Central memory CD8-positive, alpha-beta T cell (primary cell): ENCODE results near the gene KRT5.

Experiments used
- ATAC-seq: fragments of 150-1000 bp; cut with Tn5 transposase; replicated peaks from 2 replicates; pipeline ENCODE4 v1.10.0; 2022; ENCODE audit warnings: mild to moderate bottlenecking, moderate FRiP score, moderate number of reproducible peaks; ENCODE audit not compliant: poor library complexity, severe bottlenecking; ENCODE audit errors: extremely low read depth
- DNase-seq, 2 donors: peaks; one replicate each; pipeline ENCODE4 v3.0.0; 2021; ENCODE audit warnings: low spot score in 2 of 2
- H3K27ac Mint-ChIP-seq: one replicate; pipeline ENCODE4 v1.8.0; 2022; ENCODE audit warnings: low read depth, mild to moderate bottlenecking, moderate library complexity, mixed read lengths
- H3K27me3 Mint-ChIP-seq: one replicate; pipeline ENCODE4 v1.8.0; 2022; ENCODE audit warnings: mixed read lengths
- H3K36me3 Mint-ChIP-seq: one replicate; pipeline ENCODE4 v1.8.0; 2022; ENCODE audit warnings: mild to moderate bottlenecking, moderate library complexity, mixed read lengths; ENCODE audit not compliant: insufficient read depth
- H3K4me1 Mint-ChIP-seq: one replicate; pipeline ENCODE4 v1.8.0; 2022; ENCODE audit warnings: mixed read lengths
- H3K4me3 Mint-ChIP-seq: one replicate; pipeline ENCODE4 v1.8.0; 2022; ENCODE audit warnings: mild to moderate bottlenecking, moderate library complexity, mixed read lengths
- H3K9me3 Mint-ChIP-seq: one replicate; pipeline ENCODE4 v1.8.0; 2022; ENCODE audit warnings: mixed read lengths

The KRT5 gene

GRCh38 chr12:52546126-52546525 lies 25.9 kb upstream of the KRT5 start:
- Mint-ChIP-seq H3K36me3 (peaks cover 2% of the 10 kb centered on the region), H3K27me3 (no peaks in the 10 kb centered on the region), H3K27ac (no peak overlapping the region), H3K4me1 (peaks cover 28% of the 10 kb centered on the region), H3K4me3 (no peak overlapping the region), H3K9me3 (no peaks in the 10 kb centered on the region)
- DNase-seq = no peak
- no peak for ATAC-seq

DNA sequence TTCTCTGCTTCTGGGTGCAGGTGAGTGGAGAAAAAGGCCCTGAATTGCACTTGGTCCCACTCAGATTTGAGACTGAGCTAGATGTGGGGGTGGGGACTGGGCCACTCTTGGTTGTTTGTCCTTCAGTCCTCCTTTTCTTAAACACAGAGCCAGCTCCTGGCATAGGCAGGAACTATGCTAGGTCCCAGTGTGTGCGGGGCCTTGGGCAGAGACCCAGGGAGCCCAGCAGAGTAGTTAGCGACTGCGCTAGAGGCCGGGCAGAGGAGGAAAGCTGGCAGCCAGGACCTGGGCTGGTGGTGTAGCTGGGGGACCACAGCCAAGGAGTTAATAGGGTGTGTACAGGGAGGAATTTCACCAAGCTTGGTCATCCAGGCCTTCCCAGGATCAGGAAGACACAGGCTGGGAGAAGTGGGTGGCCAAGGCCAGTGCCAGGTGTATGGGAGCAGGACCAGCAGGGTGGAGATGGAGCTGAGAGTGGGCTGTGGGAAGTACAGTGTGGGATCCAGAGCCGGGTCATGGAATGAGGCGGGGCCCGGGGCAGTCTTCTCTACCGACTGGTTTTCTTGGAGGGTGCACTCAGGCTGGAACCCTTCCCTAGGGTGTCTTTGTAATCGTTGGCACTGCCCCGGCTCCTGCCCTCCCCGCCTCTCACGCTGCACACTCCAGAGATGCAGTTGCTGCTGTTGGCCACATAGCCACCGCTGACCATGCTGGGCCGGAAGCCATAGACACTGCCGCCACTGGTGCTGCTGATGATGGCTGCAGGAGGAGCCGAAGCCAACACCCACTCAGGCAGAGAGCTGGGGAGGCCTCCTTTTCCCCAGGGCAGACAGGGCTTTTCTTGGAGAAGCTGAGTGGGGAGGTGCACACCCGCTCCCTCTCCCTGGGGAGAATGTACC lies 24.0 kb upstream of the KRT5 start:
- DNase-seq (no peak), ATAC-seq (no peak)
- H3K27ac Mint-ChIP-seq = no peak overlapping the region
- H3K4me1 Mint-ChIP-seq = peaks cover 21% of the 10 kb centered on the region
- H3K9me3 Mint-ChIP-seq = no peaks in the 10 kb centered on the region
- peaks cover 2% of the 10 kb centered on the region for H3K36me3 Mint-ChIP-seq
- no peak overlapping the region for H3K4me3 Mint-ChIP-seq
- no peaks in the 10 kb centered on the region for H3K27me3 Mint-ChIP-seq

DNA sequence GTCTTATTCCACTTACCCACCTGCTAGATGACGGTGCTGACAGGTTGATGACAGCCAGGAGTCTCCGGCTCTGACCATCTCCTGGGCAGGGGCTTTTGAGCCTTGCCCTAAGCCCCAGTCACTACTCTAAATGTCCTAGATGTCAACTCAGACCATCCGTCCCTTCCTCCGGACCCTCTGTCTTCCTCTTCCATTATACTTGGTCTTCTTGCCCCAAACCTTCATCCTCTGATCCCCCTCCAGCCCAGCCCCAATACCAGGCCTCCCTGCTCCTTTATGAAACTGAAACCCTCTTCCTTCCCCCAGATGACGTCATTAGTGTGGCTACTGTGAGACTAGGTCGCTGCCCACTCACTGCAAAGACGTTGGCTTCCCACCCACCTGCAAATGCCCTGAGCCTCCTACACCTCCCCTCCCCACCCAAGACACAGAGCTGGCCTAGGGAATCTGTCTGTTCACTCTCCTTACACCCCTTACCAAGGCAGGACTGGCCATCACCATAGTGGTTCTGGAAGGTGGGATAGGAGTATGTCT lies 22.7 kb upstream of the KRT5 start:
- peaks cover 17% of the 10 kb centered on the region for H3K4me1 Mint-ChIP-seq
- H3K27me3 Mint-ChIP-seq = no peaks in the 10 kb centered on the region
- no peak overlapping the region for H3K4me3 Mint-ChIP-seq
- ATAC-seq = no peak
- no peaks in the 10 kb centered on the region for H3K9me3 Mint-ChIP-seq
- H3K36me3 Mint-ChIP-seq = peaks cover 4% of the 10 kb centered on the region
- H3K27ac Mint-ChIP-seq = no peak overlapping the region
- no peak for DNase-seq

GRCh38 chr12:52542157-52542556 lies 22.0 kb upstream of the KRT5 start:
- Mint-ChIP-seq H3K36me3 (peaks cover 4% of the 10 kb centered on the region), H3K27ac (no peak overlapping the region), H3K4me3 (no peak overlapping the region), H3K4me1 (peaks cover 13% of the 10 kb centered on the region), H3K9me3 (no peaks in the 10 kb centered on the region), H3K27me3 (no peaks in the 10 kb centered on the region)
- no peak for ATAC-seq
- DNase-seq = no peak

DNA sequence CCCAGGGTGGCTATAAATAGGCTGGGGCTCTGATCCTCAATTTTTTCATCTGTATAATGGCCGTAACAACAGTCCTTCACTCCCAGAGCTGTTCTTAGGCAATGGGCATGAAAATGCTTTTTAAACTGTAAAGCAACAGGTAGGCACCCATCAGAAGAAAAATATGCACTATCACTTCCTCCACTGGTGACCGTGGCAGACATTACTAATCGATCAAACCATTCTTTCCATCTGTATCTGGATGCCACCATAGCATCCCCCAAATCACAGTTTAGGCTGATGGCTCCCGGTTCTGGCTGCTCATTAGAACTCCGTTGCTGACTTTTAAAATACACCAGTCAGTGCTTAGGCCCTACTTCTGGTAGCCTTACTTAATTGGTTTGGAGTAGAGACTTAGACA lies 21.5 kb upstream of the KRT5 start:
- peaks cover 12% of the 10 kb centered on the region for H3K4me1 Mint-ChIP-seq
- no peak for ATAC-seq

DNA sequence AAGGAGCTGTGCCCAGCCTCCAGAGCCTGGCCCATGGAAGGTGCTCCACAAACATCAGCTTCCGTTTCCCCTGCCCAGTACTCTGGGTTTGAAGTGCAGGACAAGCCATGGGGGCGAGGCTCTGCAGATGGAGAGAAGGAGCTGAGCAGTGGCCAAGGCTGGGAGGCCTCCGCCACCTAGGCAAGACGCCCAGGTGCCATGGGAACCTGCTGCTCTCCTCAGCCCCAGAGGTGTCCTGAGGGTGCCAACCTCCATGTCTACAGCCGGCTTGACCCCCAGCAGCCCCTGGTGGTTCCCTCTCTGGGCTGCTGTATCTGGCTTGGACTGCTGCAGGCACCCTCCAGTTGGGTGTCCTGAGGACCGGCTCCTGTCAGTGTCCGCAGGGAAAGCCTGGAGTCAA lies 20.3 kb upstream of the KRT5 start:
- peaks cover 6% of the 10 kb centered on the region for H3K36me3 Mint-ChIP-seq
- no peak overlapping the region for H3K27ac Mint-ChIP-seq
- ATAC-seq (no peak), DNase-seq (no peak)
- H3K27me3 Mint-ChIP-seq = no peaks in the 10 kb centered on the region
- H3K9me3 Mint-ChIP-seq = no peaks in the 10 kb centered on the region
- H3K4me1 Mint-ChIP-seq = peaks cover 12% of the 10 kb centered on the region
- no peak overlapping the region for H3K4me3 Mint-ChIP-seq

More for the DNA sequence above, 21.5 kb upstream of the KRT5 start:
- H3K36me3 Mint-ChIP-seq = peaks cover 6% of the 10 kb centered on the region
- H3K27me3 Mint-ChIP-seq = no peaks in the 10 kb centered on the region
- DNase-seq = no peak
- H3K27ac Mint-ChIP-seq = no peak overlapping the region
- H3K9me3 Mint-ChIP-seq = no peaks in the 10 kb centered on the region
- no peak overlapping the region for H3K4me3 Mint-ChIP-seq

DNA sequence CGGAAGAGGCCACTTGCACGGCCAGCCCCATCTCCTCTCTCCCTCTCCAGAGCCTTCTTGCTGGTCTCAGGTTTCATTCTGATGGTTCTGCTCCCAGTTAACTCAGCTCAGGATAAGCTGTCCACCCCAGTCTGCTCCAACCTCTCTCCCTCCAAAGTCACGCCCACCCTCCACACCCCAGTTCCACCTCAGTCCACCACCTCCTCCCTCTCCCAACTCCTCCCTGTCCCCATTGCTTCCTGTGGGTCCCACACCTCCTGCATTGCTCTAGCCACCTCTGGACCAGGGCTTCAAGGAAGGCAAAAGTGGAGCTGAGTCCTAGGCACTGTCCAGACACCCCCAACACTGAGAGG lies 19.6 kb upstream of the KRT5 start:
- peaks cover 6% of the 10 kb centered on the region for H3K36me3 Mint-ChIP-seq
- H3K27ac Mint-ChIP-seq = peak overlapping the region; percentile 38
- peaks cover 12% of the 10 kb centered on the region for H3K4me1 Mint-ChIP-seq
- H3K4me3 Mint-ChIP-seq = no peak overlapping the region
- H3K9me3 Mint-ChIP-seq = no peaks in the 10 kb centered on the region
- no peaks in the 10 kb centered on the region for H3K27me3 Mint-ChIP-seq
- DNase-seq (no peak), ATAC-seq (no peak)

DNA sequence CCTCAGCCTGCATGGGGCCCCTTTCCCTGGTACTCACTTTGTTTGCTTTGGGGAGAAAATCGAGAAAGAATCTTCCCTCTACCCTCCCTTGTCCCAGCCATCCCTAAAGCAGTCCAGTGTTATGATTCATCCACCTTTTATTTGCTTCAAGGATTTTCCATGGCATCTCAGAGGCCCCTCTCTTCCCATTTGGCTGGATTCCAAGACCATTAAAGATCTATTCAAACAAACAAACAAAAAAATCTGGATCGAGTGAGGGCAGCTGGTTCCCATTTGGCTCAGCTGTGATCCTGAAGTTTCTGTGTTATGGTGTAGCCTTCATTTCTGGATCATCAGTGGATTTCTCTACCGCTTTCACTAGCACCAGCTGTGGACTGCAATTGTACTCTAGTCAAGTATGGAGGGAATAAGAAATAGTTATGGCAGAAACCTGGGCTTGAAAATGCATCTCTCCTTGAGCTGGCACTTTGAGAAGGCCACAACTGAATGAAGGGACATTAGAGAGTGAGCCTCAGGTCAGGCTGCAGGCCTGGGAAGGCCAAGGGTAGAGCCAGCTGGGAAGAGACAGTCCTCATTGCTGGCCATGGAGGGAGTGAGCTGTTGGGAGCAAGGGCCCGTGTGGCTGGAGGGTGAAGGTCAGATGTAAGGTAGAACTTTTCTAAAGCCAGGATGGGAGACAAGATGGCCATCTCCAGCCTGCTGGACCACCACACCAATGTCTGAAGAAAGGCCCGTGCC lies 19.1 kb upstream of the KRT5 start:
- DNase-seq (no peak), ATAC-seq (no peak)
- Mint-ChIP-seq H3K4me3 (no peak overlapping the region), H3K36me3 (peaks cover 6% of the 10 kb centered on the region), H3K27me3 (no peaks in the 10 kb centered on the region), H3K9me3 (no peaks in the 10 kb centered on the region), H3K4me1 (peaks cover 12% of the 10 kb centered on the region), H3K27ac (peak overlapping the region; percentile 38)

- ATAC-seq (no peak), DNase-seq (no peak)
- Mint-ChIP-seq H3K4me3 (no peak overlapping the region), H3K9me3 (no peaks in the 10 kb centered on the region), H3K36me3 (peaks cover 6% of the 10 kb centered on the region), H3K27ac (no peak overlapping the region), H3K4me1 (peaks cover under 1% of the 10 kb centered on the region), H3K27me3 (no peaks in the 10 kb centered on the region)
These were observed 16.9 kb upstream of the KRT5 start for GRCh38 chr12:52537101-52537500.

- H3K4me1 Mint-ChIP-seq = no peaks in the 10 kb centered on the region
- ATAC-seq (no peak), DNase-seq (no peak)
- H3K9me3 Mint-ChIP-seq = no peaks in the 10 kb centered on the region
- no peak overlapping the region for H3K27ac Mint-ChIP-seq
- no peak overlapping the region for H3K4me3 Mint-ChIP-seq
- H3K27me3 Mint-ChIP-seq = no peaks in the 10 kb centered on the region
- peaks cover 6% of the 10 kb centered on the region for H3K36me3 Mint-ChIP-seq
These were observed 15.4 kb upstream of the KRT5 start for GRCh38 chr12:52535574-52535973.

DNA sequence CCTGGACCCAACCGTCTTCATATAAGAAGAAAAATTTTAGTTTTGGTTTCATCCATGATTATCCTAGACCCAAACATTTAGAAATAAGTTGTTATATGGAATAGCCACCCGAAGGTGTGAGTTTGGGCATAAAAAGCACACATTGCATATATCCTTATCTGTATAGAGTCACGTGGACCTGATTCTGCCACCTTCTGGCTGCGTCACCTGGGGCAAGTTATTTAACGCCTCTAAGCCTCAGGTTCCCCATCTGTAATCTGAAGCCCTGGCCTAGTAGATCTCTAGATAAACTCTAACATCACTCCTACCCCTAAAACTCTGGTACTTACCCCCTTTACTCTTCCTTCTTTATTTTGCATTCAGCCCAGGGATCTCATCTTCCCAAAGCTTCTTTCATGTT lies 14.3 kb upstream of the KRT5 start:
- no peak overlapping the region for H3K4me3 Mint-ChIP-seq

GRCh38 chr12:52533686-52534470 lies 13.7 kb upstream of the KRT5 start:
- Mint-ChIP-seq H3K27ac (no peak overlapping the region), H3K4me3 (no peak overlapping the region), H3K27me3 (no peaks in the 10 kb centered on the region), H3K36me3 (peaks cover 6% of the 10 kb centered on the region), H3K4me1 (no peaks in the 10 kb centered on the region), H3K9me3 (no peaks in the 10 kb centered on the region)
- no peak for ATAC-seq
- DNase-seq = no peak

More for the DNA sequence above, 14.3 kb upstream of the KRT5 start:
- Mint-ChIP-seq H3K4me1 (no peaks in the 10 kb centered on the region), H3K27me3 (no peaks in the 10 kb centered on the region), H3K9me3 (no peaks in the 10 kb centered on the region), H3K27ac (no peak overlapping the region), H3K36me3 (peaks cover 6% of the 10 kb centered on the region)
- ATAC-seq (no peak), DNase-seq (no peak)
